Inflammatory macrophage (primary cell): ENCODE data around the gene NXPH1.

Experiments
- DNase-seq, 2 donors: peaks; one replicate each; pipeline ENCODE4 v3.0.0-alpha.2; 2020 to 2022

NXPH1 gene

DNA sequence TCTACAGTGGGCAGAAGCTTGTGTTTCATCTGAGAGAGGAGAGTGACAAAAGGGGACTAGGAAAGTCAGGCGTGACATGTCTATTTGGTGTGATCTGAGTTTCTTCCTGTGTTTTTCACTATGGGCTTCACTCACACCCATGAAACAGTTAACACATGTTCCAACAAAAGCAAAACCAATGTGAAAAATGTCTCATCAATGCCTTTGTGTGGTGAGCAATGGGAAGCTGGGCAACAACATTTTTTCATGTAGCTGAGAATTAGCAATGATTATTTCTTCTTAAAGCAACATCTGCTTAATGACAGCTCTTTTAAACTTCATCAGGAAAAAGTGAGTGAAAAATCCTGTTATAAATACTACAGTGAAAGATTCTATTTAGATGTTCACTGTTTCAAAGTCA is 76.2 kb downstream of the NXPH1 start:
- DNase-seq: no peak

DNA sequence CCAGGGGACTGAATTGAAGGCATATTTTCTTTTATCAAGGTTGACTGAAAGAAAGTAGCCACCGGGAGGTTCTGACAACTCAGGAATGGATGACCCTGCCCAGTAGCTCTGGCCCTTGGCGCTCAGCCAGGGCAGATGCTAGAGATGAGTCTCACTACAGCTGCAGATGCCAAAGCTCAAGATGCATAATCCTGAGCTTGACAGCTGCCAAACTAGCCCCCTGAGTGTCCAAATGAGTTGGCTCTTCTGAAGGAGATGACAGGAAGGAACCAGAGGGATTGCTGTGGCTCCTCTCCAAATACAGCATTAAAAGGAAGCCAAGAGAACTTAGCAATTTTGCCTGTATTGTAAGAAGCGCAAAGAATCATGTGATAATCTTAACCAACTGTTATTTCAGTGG is 78.4 kb downstream of the NXPH1 start:
- DNase-seq: no peak

DNA sequence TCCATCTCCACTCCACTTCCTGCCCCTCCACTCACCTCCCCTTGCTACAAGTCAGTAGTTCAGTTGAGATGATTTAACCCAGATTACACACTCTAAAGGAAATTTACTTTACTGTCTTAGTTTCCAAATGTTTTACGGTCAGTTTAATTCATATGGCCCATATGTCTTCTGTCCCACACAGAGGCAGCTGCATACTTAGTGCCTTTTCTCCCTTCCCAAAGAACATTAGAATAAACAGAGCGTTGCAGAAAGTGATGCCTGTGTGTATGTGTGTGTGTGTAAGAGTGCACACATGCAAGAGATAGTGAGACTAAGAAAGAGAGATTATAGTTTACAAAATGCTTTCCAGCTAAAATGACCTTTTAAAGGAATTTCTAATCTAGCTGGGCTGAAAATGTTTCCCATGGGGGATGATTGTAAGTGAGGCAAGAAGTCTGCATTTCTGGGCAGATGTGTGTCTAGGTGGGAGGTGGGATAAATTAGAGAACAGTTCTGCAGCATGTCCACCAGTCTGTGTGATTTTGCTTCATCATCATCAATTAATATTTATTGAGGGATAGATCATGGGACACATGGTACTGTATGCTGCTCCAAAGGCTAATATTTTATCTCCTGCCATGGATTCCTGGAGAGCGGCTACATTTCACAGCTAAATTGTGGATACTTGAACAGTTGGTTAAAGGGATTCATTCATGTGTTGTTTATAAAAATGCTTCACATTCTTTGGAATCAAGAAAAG is 81.5 kb downstream of the NXPH1 start:
- DNase-seq: no peak

DNA sequence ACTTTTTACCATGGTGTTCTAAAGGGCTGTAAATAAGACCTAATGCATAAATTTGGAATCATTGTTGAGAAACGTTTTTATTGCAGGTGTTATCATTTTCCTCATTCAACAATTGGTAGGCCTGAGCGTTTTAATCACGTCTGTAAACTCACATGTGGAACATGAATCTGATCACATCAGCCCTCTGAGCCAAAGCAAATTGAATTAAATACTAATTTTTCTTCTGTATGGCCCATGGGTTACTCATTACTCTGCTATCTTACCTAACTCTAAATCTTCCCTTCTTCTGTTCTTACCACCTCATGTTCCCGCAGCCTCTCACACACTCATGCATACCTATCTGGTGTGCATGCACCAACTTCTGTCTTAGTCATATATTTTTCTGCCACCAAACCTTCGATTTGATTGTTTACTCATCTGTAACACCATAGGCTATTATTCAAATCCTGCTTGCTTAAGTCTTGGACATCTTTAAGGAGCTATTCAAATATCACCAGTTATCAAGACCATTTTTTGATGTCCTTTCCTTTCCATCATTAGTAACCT is 82.3 kb downstream of the NXPH1 start:
- DNase-seq: no peak

DNA sequence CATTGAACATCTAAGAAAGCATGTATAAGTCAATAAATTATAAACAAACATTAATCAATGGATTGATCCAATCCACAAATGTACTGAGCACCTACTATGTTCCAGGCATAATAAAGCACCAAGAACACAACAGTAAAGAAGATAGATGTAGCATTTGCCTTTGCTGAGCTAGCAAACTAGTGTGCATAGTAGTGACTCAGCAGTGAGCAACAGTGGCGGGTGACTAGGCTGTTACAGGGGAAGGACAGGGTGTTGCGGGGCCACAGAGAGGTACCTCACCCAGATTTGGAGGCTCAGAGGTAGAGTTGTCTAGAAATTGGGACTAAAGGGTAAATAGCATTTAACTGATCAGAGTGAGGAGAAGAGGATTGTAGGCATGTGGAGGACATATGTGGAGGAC is 83.6 kb downstream of the NXPH1 start:
- no peak for DNase-seq

DNA sequence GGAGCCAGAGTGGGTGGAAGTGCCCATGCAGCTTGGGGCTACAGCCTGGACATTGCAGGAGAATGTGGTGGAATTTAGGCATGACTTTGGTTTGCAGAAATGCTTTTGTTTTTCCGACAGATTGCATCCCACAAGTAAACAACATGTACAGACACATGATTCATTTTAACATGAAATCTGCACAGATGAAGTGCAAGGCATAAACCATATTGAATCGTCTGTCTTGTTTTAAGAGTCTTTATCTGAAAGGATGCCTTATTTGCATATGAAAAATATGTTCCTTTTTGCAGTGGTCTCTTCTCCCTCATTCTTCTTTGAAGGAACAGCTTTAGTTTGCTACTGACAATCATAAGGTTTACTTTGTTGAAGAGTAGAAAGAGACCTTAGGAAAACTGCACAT is 94.9 kb downstream of the NXPH1 start:
- no peak for DNase-seq

DNA sequence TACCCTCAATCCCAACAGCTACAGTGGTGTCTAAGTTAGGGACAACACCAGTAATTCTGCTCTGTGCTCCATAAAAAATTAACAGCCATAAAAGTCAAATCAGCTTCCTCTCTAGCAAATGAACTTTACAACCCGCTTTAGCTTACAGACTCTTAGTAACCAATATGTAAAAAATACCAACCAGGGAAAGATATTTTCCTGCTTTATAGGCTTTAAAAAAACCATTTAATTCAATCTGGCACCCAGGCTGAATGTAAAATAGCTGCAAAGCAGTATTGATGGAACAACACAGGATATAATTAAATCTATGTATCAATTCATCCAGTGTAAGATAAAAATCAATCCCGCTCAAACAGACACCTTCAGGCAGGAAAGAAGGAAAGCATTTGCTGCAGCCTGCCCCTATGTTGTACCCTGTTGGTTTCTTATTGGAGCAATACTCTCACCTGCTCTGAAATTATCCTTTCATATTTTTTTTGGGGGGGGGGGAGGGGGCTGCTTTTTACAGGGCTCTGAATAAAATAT is 98.6 kb downstream of the NXPH1 start:
- no peak for DNase-seq

DNA sequence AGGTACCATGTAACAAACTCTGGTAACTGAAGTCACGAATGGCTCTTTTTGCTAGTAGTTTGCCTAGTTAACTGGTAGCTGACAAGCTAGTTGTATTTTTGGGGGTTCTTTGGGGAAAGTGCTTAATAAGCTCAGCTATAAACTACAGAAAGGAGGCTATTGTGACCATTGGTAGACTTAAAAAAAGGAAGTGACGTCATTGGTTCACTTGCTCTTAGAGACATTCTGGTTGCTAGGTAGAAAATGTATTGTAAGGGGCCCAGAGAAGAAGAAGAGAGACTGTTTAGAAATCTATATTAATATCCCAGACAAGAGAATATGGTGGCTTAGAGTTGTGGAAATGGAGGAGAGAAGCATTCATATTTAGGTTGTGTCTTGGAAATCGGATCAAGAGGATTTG is 103.0 kb downstream of the NXPH1 start:
- DNase-seq: no peak

DNA sequence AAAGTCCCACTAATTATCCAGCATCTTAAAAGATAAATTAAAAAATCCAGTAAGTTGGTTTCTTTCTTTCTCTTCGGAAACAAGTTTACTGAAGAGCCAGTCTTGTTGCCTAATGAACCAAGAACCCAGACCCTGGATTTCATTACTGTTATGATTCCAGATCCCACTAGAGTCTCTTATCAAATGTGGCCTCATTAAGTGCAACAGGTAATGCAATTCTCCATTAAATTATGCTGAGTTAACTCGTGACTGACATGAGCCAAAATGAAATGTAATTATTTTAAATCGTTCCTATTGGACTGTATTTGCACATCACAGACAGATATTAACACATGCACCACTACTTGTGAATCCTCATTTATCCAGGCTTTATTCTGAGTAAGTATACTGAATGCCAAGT is 115.6 kb downstream of the NXPH1 start:
- DNase-seq: no peak

DNA sequence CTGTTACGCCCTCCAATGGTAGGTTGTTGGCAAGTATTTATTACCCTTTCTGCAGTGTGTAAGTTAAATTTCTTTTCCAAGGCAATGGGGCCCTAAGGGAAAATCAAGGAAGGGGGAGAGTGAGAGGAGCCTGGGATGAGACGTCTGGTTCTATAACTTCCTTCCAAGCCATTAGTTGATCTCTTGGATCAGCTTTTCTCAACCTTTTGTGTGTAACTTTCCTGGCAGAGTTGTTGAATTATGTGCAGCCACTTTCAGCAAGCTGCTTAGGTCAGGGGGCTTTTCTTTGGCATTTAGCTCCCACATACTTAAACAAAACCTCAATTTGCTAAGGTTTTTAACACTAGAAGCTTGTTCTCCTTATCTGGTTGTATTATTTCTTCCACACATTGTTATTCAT is 127.1 kb downstream of the NXPH1 start:
- no peak for DNase-seq

DNA sequence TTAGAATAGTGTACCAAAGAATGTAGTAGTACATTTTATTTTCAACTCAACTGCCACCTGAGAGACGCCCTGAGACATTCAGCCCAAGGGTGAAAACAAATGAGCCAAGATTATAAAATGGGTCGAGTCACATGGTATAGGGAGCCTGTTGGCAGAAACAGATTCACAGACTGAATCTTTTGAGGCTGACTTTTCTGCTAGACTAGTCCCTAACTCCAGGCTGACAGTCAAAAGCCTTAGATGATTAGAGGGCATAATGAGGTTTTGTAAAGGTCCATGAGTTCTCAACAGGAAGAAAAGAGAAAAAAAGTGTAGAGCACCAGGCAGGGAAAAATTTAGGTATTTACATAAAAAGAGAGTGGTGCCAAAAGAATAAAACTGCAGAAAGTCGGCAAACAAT is 128.0 kb downstream of the NXPH1 start:
- no peak for DNase-seq

DNA sequence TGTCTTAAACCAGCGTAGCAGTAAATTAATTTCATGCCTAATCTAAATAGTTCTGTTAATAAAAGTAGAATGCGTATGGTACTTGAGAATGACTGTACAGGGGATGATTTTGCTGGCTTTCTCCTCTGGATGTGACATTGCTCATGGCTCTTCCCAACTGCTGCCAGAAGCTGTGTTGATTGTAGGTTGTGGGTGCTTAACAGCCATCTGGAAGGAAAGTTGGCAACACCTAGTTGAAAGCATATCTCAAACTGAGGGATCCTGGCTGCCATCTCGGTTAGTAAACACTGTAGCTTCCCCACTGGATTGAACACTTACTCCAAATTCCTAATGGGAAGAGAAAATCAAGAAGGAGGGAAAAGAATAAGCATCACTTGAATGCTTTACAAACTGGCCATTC is 130.9 kb downstream of the NXPH1 start:
- DNase-seq: no peak

DNA sequence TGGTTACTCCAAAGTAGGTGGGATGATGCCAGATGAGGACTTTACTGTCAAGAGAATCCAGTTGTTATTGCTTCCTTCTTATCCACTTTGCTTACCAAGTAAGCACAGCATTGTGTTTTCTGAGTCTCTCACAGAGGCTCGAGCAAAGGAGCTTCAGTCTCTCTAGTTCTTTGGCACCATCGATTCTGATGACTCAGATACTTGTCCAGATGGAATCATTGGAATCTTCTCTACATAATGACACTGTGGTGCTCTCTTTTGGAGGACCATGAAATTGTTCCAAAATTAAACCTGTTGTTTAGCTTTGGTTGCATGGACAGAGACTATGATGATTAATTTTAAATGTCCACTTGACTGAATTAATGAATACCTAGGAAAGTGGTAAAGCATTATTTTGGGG is 132.6 kb downstream of the NXPH1 start:
- DNase-seq: no peak

DNA sequence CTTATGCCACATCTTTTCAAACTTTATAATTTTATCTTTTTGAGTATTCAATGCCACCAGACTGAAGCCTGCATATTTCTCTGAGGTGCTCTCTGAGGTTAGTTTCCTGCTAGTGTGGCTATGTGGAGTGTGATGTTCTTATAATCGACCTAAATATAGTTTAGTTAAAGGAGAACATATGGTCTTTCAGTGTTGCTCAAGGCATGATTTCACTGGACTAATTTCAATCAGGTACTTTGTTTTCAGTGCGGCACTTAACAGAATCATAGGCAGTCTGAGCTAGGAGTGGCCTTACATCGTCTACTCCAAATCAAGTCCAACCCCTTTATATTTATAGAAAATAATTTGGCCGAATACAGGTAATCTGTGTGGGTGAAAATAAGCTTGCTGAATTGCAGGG is 134.2 kb downstream of the NXPH1 start:
- no peak for DNase-seq

DNA sequence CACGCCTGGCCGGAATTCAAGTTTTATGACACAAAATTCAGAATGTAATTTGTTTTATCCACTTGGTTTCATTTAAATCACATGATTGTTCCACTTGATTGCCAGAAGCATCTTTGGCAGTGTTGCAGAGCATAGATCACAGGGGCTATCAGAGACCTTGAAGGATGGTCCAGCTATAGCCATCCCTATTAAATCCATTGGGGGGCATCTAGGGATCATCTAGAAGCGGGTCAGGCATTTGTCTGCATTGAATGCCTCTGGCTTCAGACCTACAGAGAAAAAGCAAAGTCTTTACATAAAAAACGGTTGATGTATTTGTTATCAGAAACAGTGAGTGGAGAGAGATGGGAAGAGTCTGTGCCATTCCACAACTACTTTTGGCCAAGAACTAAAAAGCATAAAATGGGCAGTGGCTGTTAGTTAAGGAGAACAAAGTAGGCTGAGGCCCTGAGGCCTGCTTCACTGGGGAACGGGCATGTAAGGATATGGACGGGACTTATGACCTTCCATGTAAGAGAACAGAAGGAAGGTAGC is 146.3 kb downstream of the NXPH1 start:
- DNase-seq: no peak

DNA sequence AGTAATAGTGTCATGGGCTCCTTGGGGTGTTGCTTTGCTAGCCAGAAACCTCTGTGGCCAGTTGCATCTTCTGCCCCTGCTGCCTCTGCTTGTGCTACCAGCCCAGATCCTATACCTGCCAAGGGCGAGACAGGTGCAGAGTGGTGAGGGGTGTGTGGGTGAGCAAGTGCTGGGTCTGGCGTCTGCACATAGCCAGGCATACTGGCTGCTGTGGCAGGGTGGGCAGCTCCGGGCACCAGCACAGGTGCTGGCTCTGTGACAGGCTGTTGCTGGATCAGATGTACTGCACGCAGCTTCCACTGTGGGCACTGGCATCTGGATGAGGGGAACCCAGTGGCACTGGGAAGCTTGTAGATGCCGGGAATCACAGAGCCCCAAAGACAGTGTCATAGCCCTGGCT is 148.4 kb downstream of the NXPH1 start:
- DNase-seq: no peak

DNA sequence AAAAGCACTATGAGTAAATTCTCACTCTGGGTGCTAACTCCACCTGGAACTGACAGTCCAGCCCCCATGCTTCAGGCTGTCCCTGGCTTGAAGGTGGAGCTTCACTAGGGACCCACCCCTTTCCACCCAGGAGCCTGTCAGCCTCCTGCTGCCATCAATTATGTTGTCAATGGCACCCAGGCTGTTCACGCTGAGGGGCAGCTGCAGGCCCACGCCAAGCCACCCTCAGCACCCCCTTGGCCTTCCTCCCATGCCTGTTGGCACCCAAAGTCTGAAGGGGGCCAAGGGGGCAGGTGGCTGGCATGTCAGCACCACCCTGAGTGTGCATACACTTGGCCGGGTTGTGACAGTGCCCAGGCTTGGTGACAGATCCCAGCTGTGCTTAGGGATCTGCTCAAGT is 149.3 kb downstream of the NXPH1 start:
- DNase-seq: no peak

DNA sequence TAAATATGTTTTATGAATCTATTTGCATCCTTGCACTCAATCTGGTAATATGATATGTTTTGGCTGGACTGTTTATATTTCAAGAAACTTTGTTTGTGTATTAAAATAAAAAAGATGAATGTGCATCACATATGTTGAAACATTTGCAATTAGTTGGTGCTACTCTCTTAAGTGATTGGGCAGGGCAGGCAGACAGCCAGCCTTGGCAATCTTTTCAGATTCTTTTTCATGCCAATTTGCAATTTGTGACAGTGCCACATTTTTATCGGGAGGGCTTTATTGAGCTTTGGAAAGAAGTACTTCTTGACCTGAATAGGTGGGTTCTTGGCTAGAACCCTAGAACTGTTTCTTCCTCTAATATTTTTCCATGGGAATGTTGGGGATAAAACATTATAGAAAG is 152.2 kb downstream of the NXPH1 start:
- DNase-seq: no peak

DNA sequence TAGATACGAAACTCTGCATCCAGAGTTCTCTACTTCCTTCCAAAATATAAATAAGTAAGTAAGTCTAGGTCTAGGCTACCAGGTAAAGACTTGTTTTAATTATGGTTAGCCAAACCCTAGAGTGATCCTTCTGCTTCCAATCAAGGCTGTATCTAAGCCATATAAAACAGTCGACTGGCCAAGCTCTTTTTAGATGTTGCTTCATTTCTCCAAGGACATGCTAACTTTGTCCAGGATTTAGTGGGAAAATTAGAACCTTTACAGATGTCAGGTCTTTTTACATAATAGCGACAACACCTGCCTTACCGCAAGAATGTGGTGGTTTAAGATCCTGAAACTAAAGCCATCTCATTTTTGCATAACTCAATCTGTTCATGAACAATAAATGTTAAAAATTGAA is 156.8 kb downstream of the NXPH1 start:
- no peak for DNase-seq

DNA sequence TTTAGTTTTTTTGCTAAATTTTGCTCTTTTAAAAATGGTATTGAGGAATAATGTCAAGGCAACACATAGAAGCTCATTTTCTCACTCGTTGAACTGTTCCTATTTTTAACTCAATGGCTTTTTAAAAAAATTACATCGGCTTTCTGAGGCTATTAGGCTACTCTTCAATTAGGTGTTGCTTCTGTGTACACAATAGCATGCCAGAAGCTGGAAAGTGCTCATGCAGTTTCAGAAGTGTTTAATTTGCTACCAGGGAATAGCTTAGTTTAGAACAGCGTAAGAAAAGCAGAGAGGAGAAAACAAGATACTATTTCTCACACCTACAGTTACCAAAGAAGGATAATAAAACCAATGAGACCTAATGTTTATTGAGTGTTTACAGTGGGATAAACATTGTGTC is 157.4 kb downstream of the NXPH1 start:
- DNase-seq: no peak

DNA sequence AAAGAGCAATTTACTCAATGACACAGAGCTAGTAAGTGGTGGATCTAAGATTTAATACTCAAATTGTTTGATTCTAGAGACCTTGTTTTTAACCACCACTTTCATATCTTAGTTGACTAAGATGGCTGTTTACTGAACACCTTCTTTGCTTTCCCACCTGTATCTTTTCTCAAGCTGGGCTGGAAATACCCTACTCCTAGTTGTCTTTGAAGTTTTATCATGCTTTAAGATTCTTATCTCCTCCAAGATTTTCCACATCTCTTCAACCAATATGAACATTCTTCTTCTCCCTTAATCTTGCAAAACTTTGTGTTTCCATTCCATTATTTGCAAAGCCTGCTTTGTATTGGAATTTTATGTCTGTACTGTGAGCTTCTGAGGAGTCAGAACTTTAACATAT is 157.9 kb downstream of the NXPH1 start:
- no peak for DNase-seq

DNA sequence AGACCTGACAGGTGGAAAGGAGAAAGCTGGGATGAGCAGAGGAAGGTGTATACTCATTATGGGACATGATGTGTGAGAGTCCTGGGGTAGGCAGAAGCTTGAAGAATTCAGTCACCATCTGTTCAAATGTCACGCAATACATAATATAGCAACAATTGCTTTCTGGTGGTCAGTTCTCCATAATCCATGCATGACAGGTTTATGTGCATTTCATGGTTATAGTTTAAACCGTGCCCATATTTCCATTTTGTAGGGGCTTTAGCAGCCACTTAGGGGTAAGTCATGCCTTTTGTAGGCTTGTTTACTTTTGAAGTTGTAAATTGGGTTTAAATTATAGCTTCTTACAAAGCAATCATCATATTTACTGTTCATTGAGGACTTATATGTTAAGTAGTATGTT is 158.8 kb downstream of the NXPH1 start:
- no peak for DNase-seq

DNA sequence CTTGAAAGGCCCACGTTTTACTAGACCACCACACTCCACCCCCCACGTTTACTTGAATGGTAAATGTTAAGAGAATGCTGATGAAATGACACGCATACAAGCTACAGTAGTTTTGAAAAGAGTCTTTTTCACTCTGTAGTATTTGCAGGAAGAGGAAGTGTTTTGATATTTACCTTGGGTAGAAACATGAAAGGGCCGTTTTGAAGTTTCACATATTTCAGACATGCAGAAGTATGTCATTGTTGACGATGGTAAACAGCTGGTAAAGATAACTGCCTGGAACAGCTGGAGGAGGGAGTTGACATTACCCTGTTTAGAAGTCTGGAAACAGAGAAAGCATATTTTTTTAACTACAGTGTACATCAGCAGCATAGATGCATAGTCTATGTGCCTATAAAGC is 160.7 kb downstream of the NXPH1 start:
- DNase-seq: no peak

DNA sequence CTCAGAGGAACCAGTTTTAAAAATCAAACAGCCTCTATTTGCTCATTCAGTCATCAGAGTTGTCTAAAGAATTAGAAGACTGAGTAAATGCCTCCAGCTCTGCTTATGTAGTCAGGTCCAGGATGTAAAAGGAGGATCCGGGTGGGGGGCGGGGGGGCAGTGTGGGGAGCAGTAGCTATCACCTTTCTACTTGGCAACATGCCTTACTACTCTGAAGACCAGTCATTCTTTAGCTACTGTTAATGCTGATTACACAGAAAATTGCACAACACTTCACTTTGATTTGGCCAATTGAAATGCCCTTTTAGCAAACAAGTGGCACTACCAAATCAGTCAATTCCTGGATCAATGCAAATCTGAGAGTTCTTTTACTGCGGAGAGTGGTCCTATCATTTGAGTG is 164.2 kb downstream of the NXPH1 start:
- no peak for DNase-seq

DNA sequence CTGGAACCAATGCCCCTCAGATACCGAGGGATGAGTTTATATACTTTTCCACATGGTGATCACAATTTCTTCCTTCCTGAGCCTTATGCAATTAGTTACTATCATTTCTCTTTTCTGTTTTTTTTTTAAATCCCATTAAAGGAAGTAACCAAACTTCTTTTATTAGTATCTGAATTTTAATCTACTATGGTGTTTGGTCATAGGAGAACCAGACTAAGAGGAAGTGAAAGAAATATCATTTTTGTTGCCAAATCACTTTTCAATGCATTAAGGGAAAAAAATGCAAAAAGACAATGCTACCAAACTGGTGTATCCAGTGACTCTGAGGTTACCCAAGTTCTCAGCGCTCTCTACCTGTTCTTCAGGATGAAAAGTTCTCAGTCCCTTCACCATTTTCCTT is 167.7 kb downstream of the NXPH1 start:
- DNase-seq: peak in 1 of 2 donors; percentile 65
